GM20000 (cell line): ENCODE data around the gene IL11.
"Not testable (repeated sequence)": the region's sequence is repeated elsewhere in the genome, so short reads cannot be mapped to it uniquely, and the experiment has no call there.

Source experiments
- DNase-seq: peaks from one replicate; pipeline ENCODE4 v3.0.0; 2012; ENCODE audit warnings: low spot score
- TF ChIP-seq, protein P1 (sequence below): IDR thresholded peaks from 2 replicates; pipeline ENCODE4 v1.5.1; 2012; ENCODE audit warnings: mild to moderate bottlenecking, control low read depth; ENCODE audit errors: extremely low read depth, missing control alignments

Gene IL11

GRCh38 chr19:55406826-55407549 lies 36.7 kb upstream of the IL11 start:
- TF ChIP-seq, protein P1, sequence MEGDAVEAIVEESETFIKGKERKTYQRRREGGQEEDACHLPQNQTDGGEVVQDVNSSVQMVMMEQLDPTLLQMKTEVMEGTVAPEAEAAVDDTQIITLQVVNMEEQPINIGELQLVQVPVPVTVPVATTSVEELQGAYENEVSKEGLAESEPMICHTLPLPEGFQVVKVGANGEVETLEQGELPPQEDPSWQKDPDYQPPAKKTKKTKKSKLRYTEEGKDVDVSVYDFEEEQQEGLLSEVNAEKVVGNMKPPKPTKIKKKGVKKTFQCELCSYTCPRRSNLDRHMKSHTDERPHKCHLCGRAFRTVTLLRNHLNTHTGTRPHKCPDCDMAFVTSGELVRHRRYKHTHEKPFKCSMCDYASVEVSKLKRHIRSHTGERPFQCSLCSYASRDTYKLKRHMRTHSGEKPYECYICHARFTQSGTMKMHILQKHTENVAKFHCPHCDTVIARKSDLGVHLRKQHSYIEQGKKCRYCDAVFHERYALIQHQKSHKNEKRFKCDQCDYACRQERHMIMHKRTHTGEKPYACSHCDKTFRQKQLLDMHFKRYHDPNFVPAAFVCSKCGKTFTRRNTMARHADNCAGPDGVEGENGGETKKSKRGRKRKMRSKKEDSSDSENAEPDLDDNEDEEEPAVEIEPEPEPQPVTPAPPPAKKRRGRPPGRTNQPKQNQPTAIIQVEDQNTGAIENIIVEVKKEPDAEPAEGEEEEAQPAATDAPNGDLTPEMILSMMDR: no peak
- DNase-seq: peak; percentile 66

- TF ChIP-seq, protein P1: no peak
- DNase-seq: no peak
These were observed 36.0 kb upstream of the IL11 start for GRCh38 chr19:55406091-55406825.

DNA sequence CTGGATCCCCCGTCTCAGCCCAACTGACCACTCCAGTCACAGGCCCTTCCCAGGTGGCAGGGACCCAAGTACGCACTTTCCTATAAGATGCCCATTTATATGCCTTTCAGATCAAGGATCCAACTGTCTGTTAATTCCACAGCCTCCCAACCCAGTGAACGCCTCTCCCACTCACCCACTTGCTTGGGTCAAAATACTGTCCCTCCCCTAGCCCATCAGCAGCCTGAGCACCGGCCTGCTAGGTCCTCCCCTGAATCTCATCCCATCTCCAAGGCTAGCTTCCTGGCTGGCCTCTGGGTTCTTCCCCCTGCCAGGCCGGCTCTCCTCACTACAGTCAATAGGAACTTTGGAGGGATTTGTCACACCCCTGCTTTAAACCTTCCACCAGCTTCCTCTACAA lies 35.4 kb upstream of the IL11 start:
- no peak for DNase-seq
- TF ChIP-seq, protein P1: no peak

- TF ChIP-seq, protein P1: no peak
- no peak for DNase-seq
These were observed 32.2 kb upstream of the IL11 start for GRCh38 chr19:55402509-55402908.

DNA sequence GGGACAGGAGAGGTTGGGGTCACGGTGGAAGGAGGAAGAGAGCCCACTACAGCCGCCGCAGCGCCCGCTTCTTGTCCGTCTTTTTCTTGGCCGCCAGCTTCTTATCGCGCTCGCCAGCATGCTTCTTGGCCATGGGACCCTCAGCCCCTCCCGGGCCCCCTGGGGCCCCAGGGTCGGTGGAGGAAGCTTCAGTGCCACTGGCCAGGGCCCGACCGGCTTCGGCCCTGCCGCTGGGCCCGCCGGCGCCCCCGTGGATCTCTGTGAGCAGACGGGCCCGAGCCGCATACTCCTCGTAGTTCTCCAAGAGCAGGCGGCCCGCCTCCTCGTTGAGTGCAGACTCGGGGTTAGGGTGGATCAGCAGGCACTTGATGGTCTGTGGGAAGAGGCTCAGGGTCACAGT lies 31.1 kb upstream of the IL11 start:
- not testable (repeated sequence) for DNase-seq

DNA sequence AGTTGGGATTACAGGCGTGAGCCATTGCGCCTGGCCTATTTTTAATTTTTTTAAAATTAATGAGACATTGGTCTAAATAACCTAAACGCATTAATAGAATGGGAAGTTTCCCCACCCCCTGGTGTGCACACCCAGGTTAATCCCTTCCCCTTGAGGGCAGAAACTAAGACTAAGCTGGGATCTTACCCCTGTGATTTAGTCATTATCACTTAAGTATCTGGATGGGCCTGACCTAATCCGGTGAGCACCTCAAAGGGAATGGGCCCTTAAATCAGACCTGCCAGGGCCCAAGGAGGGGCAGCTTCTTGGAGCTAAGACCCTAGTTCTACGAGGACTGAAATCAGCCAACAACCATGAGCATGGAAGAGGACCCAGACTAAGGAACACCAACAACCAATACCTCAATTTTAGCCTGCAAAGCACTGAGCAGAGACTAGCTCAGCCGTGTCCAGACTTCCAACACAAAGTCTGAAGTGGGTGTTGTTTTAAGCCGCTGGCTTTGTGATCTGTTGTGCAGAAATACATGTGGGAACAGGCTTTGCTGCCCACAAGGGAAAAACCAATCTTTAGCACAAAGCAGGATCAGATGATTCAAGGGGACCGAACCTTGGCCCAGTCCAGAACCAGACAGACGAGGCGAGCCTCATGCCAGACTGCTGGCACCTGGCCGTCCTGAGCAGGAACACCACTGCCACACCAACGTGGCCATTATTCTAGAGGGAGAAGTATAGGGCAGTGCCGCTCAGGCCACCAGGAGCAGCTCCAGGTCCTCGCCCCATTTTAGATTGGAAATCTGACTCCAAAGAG lies 30.2 kb upstream of the IL11 start:
- DNase-seq: no peak

GRCh38 chr19:55398200-55398925 lies 28.1 kb upstream of the IL11 start:
- DNase-seq: peak; percentile 74
- TF ChIP-seq, protein P1: no peak

More for the DNA sequence above, 30.2 kb upstream of the IL11 start:
- TF ChIP-seq, protein P1: no peak
